Left forelimb (tissue), 1 donor: ENCODE measurements around the gene IQCF5.
"Not testable (repeated sequence)": the region's sequence is repeated elsewhere in the genome, so short reads cannot be mapped to it uniquely, and the experiment has no call there.

ENCODE experiments used
- DNase-seq: peaks from one replicate; pipeline ENCODE4 v3.0.0-alpha.2; 2018; ENCODE audit warnings: low spot score

The IQCF5 gene

DNA sequence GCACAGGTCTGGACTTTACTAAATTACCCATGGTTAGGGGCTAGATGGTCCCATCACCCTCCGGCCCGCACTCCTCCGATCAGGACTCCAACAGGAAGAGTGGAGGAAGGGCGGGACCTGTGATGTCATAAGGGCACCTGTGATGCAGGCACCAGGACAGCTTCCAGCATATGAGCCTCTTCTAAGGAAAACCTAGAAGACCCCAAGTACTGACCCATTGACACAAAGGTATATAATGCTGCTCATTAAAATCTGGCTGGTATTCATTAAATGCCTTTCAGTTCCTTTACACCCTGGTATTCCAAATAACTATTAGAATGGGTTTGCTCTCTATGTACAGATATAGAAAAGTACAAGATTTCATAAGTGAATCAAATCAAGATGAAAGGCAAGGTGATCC is at the start of gene IQCF5:
Gene IQCF5, minus strand, starts transcription at position 101 of the 400 bp plus-strand sequence. Its CDS starts 70 bp downstream, at position 31.
- DNase-seq, result no peak

DNA sequence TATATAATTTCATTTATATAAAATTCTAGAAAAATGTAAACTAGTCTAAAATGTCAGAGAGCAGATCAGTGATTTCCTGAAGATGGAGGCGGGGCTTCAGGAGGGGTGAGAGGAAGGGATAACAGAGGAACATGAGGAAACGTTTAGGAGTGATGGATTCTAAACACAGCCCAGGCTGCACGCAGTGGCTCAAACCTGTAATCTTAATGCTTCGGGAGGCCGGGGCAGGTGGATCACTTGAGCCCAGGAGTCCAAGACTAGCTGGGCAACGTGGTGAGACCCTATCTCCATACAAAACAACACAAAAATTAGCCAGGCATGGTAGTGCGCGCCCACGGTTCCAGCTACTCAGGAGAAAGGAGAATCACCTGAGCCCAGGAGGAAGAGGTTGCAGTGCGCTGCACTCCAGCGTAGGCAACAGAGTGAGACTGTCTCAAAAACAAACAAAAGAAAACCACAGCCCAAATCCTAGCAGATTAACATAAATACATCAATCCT is 45.7 kb upstream of the IQCF5 start:
- no peak for DNase-seq

DNA sequence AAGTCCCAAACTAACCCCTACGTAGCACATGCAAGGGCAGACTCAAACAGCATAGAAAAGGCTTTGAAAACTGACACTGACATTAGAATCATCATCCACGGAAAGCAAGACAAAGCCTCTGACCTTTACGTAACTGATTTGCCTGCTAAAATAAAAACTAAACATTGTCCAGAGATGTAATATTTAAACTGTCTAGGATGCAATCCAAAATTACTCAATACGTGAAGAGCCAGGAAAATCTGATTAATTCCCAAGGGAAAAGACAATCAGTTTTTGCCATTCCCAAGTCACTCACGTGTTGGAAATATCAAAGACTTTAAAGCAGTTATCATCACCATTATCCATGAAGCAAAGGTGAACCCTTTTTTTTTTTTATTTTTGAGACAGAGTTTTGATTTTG is 41.0 kb upstream of the IQCF5 start:
- no peak for DNase-seq

DNA sequence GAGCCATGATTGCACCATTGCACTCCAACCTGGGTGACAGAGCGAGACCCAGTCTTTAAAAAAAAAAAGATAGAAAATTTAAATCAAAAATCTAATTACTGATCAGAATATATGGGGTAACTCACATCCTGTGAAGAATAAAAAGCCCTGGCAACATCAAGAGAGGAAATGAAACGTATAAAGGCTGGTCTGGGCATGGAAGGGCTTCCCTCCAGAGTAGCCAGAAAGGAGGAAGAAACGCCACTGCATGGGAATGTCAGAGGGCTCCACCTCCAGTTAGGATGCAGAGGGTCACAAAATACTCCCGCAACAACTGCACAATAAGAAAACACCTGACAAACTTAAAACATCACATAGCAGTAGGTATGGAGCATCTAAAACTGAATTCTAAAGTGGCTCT is 32.6 kb upstream of the IQCF5 start:
- no peak for DNase-seq

DNA sequence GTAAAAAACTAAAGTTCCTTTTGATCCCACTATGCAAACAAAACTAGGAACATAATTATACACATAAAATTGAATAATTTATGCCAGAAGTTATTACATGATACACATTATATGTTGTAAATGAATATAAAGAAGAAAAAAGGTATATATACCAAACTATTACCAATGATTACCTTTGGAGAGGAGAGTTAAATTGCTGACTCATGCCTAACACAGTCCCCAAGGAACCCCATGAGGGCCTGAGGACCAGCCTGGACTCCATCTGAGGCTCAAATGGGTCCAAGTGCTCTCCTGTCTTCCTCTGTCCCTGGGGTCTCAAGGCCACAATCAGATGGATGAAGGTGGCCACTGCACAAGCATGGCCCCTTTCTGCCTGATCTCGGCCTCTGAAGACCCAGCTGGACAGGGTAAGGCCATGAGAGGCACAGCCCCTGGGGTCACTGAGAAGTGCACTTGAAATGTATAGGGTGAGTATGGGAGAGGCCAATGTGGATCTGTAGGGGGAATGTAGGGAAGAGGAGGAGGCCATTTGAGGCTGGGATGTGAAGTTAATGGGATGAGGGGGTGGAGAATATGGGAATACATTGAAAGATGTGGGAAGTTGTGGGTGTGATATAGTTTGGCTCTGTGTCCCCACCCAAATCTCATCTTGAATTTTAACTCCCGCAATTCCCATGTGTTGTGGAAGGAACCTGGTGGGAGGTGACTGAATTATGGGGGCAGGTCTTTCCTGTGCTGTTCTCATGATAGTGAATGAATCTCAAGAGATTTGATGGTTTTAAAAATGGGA is 28.8 kb upstream of the IQCF5 start:
- no peak for DNase-seq

DNA sequence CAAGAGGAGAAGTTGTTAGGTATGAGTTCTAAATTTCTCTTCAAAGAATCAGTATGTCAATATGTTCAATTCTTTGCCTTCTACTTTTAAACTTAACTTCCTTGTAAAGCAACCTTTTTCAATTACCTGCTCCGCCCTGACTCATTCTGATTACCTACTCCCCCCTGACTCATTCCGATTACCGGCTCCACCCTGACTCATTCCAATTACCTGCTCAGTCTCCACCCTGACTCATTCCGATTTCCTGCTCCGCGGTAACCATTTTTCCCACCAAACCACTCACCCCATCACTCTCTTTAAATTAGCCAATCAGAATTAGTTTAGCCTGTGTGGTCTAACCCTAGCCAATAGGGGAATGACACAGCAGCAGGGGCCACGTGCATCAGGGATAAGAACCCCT is 27.0 kb upstream of the IQCF5 start:
- not testable (repeated sequence) for DNase-seq

DNA sequence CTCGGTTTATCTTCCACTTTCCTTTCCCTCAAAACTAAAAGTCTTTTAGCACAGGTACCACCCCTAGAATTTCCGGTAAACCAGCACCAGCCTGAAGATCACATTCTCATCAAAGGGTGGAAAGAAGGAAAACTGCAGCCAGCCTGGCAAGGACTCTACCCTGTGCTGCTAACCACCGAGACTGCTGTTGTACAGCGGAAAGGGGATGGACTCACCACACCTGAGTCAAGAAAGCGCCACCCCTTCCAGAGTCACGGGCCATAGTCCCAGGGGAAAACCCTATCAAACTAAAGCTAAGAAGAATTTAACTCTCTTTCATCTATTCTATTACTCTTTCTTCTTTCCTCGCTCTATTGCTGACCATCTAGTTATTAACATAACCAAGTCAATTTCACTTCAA is 24.6 kb upstream of the IQCF5 start:
- DNase-seq, result not testable (repeated sequence)

DNA sequence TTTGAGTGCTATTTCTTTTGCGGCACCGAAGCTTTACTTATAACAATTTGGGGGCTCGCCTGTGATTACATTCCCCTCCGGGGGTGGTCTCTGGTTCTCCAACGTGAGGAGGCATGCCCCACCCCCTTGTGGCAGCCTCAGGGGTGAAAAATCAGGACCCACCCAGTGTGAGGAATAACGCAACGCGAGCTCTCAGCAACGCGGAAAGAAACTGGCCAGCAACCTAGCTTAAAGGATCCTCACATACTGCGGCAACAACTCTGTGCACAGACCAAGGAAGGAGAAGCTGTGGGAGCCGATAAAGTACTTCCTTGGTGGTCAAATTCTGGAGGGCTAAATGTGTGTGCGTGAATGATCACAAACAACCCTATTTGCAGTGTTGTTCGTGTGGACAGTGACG is 22.0 kb upstream of the IQCF5 start:
- no peak for DNase-seq

DNA sequence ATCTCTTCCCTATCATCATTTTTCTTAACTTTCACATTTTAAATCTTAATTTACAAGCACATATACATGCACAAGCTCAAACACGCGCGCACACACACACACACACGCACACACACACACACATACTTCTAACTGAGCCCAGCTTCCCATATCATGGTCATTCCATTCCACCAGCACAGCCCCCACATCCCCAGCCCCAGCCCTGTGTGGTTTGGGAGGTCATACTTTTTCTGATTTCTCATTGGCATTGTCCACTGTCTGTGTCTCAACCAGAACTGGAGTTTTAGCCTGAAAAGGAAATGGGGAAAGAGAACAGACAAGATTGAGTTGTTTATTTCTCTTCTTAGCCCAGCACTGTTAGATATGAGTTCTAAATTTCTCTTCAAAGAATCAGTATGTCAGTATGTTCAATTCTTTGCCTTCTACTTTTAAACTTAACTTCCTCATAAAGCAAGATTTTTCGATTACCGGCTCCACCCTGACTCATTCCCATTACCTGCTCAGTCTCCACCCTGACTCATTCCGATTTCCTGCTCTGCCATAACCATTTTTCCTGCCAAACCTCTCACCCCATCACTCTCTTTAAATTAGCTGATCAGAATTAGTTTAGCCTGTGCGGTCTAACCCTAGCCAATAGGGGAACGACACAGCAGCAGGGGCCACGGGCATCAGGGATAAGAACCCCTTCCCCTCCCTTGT is 21.4 kb upstream of the IQCF5 start:
- DNase-seq, result no peak

DNA sequence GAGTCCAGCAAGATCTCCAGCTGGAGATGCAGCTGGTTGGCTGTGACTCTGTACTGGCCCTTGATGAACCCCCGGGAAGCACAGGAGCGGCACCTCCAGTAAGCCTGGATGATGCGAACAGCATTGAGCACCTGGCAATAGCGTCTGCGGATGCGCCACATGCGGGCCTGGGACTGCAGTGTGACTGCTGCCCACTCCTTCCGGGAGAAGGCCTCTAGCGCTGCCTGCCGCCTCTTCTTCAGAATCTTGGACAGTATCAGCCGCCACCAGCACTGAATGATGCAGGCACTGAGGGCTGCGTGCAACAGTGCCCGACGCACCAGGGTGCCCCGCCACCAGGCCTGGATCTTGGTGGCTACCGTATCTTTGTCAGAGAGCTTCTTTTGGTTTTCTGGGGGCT is 19.5 kb upstream of the IQCF5 start:
- no peak for DNase-seq

DNA sequence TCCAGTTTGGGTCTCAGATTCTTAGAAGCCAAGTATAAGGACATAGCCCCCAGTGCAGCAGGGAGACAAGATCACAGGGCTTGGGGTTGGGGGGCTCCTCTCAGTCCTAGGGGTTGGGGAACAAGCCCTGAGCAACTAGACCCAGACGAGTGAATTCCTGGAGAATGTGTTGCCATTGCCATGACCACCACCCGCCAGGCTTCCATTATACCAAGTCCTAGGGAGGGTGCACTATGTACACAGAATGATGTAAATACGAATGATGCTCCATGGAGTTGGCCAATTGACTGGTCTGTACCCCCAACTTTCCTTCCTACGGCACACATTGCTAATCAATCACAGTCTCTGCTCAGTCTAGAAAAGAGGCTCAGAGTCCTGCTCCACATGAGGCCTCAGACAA is 19.0 kb upstream of the IQCF5 start:
- no peak for DNase-seq

DNA sequence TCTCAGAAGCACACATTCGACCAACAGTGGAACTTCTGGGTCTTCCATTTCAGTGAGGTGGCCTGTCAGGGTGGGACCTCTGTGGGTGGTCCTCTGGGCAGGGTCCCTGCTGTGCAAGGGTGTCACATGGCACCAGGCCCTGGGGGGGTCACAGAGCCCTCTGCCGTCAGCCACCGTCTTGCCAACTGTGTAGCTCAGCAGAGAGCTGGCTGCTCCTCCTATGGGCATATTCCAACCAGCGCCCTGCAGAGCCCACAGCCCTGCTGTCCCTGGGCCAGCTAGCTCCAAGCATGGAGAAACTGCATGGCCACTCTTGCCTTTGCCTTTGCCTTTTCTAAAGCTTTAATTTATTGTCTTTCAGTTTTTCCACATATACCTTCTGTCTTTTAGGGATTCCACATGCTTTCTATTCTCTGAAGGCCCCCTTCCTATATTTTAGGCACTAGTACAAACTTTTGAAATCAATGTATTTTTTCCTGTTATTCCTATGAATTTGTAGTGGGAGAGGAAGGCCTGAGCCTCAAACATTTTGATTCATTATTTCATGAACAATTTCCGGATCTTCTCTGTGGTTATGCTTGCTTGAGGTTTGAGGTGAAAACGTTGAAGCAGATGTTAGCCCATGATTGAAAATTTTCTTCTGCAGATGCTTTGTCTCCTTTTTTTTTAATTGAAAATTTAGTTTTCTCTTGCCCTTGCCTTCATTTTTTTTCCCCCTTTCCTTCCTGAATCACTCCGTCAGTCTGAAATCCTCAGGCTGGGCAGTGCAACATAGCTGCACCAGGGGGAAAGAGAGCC is 16.0 kb upstream of the IQCF5 start:
- no peak for DNase-seq

DNA sequence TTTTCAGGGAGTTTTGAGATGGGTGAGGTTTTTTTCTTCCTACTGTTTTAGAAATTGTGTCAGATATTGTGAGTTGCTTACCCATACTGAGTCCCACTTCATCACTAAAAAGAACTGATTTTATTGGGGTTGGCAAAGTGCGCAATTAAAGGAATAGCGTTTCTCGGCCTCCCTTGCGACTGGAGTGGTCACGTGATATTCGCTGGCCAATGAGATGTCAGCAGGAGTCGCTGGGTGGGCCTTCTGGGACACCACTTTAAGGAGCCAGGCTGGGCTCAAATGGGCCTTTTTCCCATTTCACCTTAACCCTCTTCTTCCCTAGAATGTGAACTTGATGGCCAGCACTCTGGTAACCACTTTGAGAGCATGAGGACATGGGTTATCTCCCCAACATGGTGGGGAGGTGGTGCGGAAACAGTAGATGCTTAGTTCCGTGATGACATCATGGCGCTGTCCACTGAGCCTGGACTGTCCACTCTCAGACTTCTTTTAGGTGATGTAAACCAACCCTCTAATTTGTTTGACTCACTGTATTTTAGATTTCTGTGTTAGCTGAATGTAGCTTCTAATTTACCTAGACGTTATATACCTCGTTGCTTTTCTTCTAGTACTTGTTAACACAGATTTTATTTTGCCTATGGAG is 13.2 kb upstream of the IQCF5 start:
- no peak for DNase-seq

DNA sequence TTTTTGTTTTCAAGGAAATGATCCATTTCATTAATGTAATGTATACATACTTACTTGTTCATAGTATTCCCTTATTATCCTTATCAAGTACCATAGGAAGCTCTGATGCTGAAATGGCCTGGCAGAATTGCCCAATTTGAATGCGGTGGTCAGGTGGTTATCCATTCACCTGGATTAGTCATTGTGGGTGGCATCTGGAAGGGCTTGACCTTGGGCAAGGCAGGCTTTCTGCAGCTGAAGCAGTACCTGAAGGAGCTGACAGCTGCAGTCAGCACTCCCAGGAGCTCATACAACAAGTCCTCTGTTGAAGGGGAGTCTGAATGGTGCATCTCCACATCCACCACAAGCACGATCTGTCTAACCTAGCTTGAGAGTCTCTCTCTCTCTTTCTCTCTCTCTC is 12.2 kb upstream of the IQCF5 start:
- DNase-seq, result no peak

DNA sequence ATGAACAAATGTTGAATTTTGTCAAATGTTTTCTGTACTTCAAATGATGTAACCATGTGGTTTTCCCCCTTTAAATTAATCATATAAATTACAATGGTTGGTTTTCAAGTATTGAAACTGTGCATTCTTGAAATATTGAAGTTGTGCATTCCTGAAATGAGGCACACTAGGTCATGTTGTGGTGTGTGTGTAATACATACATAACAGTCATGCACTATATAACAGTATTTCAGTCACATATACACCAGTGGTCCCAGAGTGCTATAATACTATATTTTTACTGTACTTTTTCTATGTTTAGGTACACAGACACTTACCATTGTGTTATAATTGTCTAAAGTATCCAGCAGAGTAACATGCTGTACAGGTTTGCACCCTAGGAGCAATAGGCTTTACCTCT is 11.0 kb upstream of the IQCF5 start:
- no peak for DNase-seq

DNA sequence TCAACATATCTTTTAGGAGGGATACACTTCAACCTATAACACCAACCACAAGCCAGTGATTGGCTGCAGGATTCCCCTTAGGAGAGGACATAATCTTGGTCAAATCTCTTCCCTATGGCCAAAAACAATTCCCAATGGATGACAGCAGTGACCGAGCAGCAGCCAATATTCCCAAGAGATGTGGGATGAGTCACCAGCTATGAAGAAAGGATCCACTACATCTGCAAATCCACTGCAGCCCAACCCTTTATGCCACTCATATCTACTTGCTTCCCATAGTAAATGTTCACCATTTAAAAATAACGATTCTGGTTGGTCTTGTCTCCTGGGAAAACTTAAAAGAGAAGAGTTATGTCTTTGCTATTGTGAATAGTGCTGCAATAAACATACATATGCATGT is 4.5 kb upstream of the IQCF5 start:
- no peak for DNase-seq

DNA sequence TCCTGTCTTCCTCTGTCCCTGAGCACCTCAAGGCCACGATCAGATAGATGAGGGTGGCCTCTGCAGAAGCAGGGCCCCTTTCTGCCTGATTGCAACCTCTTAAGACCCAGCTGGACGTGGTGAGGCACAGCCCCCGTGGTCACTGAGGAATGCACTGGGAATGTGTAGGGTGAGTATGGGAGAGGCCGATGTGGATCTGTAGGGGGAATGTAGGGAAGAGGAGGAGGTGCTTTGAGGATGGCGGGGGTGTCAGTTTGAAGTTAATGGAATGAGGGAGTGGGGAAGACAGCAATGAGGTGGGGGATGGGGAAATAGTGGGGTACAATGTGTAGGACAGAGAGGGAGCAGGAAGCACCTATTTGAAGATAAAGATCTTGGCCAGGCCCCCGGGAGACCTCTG is 785 bp upstream of the IQCF5 start:
- DNase-seq, result no peak

DNA sequence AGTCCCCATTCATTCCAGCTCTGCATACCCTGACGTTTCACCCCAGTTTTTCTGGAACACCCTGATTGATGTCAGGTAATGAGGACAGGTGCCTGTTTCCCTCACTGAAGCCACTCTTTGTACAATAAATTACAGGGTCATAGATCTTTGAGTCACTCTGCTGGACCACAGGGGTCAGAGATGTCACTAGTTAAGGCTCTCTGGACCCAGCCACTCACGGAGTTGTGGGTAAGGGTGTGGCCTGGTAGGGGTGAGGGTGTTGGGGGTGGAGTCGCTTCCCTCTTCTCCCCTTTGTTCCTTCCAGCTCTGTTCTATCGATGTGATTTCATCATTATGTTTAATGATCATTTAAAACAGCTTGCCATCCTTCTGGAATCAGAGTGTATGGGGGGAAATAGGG is 512 bp downstream of the IQCF5 start:
- DNase-seq, result no peak

DNA sequence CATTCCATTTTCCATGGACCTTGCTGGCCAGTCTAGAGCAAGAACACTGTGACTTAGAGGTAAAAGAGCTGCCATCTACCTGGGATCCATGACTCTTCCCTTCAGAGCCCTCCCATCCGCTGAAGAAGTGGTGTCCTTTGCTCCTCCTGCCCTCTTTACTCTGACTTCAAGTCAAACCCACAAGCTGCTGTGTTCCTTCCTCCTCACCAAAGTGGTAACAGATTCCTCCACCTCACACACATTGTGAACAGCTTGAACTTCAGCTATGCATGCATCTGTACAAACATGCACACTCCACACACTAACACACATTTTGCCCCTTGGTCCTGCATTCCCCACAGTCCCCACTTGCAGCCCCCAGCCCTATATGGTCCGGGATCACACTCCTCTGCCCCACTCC is 990 bp downstream of the IQCF5 start:
- DNase-seq, result no peak

DNA sequence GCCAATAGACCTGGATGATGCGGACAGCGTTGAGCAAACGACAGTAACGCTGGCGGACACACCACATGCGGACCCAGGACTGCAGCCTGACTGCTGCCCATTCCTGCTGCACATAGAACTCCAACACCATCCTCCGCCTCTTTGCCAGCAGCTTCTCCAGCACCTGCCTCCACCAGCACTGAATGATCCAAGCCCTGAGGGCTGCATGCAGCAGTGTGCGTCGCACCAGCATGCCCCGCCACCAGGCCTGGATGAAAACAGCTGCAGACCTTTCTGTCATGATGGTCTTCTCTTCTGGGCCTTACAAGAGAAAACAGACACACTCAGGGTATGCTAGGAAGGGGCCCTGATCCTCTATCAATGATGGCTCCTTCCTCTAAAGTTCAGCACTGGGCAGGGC is 1.5 kb downstream of the IQCF5 start:
- no peak for DNase-seq

DNA sequence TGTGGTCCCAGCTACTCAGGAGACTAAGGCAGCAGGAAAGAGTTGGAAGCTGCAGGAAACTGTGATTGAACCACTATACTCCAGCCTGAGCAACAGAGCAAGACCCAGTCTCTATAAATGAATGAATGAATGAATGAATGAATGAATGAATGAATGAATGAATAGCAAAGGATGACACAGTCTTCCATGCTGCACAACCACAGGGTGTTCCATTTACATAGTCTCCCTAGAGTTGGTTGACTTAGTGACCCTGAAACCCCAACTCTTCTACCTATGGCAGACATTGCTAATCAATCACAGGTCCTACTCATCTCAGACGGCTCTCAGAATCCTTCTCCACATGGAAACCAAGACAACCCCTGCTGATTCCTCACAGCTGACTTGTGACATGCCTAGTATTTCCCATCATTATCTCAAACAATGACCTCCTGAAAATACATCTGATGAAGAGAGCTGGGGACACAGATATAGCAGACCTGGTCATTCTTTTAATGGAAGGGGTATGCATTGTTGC is 2.1 kb downstream of the IQCF5 start:
- DNase-seq, result no peak

DNA sequence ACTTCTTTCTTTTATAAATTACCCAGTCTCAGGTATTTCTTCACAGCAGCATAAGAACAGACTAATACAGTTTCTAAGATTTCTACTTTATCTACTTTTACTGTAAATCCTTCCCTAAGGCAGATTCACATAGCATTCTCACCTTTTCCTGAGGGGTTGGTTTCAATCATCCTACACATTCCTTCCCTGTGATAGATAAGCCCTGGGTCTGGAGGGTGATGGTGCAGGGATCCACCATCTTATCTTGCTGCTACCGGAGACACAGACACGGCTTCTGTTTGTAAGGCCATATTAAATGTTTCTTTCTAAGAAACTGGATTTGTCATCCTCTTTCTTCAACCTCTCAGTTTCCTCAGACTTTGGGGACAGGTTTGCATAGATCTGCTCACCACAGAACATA is 6.1 kb downstream of the IQCF5 start:
- DNase-seq, result no peak
